Activated CD8-positive, alpha-beta memory T cell treated with anti-CD3 and anti-CD28 coated beads, Interleukin-2, amount 10 ng/mL, durations not matched to agents 7 days and 5 days (primary cell): ENCODE data around the gene ATP6V1A. TPM values are rescaled to one million over a fixed set of nuclear protein-coding genes. Genes with fewer than 3 reads are reported as not detected.

Experiments
- ATAC-seq: fragments of 150-1000 bp; cut with Tn5 transposase; one replicate; pipeline ENCODE4 v1.10.0; 2021; ENCODE audit warnings: moderate library complexity
- CTCF ChIA-PET: fragments of 350-600 bp; sonication (Branson Sonifier 250); formaldehyde crosslinking; loops from one replicate; lab custom pipeline; 2021; ENCODE audit warnings: antibody characterized with exemption; lab: Charles Lee
- DNase-seq: peaks from one replicate; pipeline ENCODE4 v3.0.0-alpha.2; 2020
- H3K27ac Mint-ChIP-seq: one replicate; pipeline ENCODE4 v1.8.0; 2021; ENCODE audit warnings: mild to moderate bottlenecking, mixed read lengths
- H3K27me3 Mint-ChIP-seq: one replicate; pipeline ENCODE4 v1.8.0; 2021; ENCODE audit warnings: mixed read lengths
- H3K36me3 Mint-ChIP-seq: one replicate; pipeline ENCODE4 v1.8.0; 2021; ENCODE audit warnings: mild to moderate bottlenecking, mixed read lengths
- H3K4me1 Mint-ChIP-seq: one replicate; pipeline ENCODE4 v1.8.0; 2021; ENCODE audit warnings: mixed read lengths
- H3K4me3 Mint-ChIP-seq: one replicate; pipeline ENCODE4 v1.8.0; 2021; ENCODE audit warnings: mild to moderate bottlenecking, moderate library complexity, mixed read lengths
- H3K9me3 Mint-ChIP-seq: one replicate; pipeline ENCODE4 v1.8.0; 2022; ENCODE audit warnings: low read depth, mixed read lengths
- total RNA-seq, 2 experiments: library from RNA; stranded (reverse); gene quantifications; one replicate each; pipeline ENCODE4 v1.2.3, GENCODE V29; 2021

Gene ATP6V1A
- total RNA-seq, 2 experiments from 2014 or later = 30.0 to 50.3 TPM

GRCh38 chr3:113730550-113730949, 16.3 kb upstream of the ATP6V1A start:
- no peak for ATAC-seq
- Mint-ChIP-seq H3K27ac (no peak overlapping the region), H3K27me3 (no peaks in the 10 kb centered on the region), H3K4me1 (peaks cover 22% of the 10 kb centered on the region), H3K9me3 (no peaks in the 10 kb centered on the region), H3K4me3 (no peak overlapping the region), H3K36me3 (peaks cover 9% of the 10 kb centered on the region)
- CTCF ChIA-PET = interaction anchor here (1.5 to 1.6 kb wide), 2 partner anchors 7 to 9 kb away, joined by 4 to 5 read pairs; no protein-coding TSS in a partner anchor
- DNase-seq = no peak

GRCh38 chr3:113731694-113732093, 15.1 kb upstream of the ATP6V1A start:
- no peak for ATAC-seq
- Mint-ChIP-seq H3K9me3 (no peaks in the 10 kb centered on the region), H3K4me1 (peaks cover 32% of the 10 kb centered on the region), H3K27me3 (no peaks in the 10 kb centered on the region), H3K36me3 (peaks cover 9% of the 10 kb centered on the region), H3K27ac (no peak overlapping the region), H3K4me3 (no peak overlapping the region)
- no peak for DNase-seq
- CTCF ChIA-PET = interaction anchor here (0.6 to 1.2 kb wide), 2 partner anchors 10 to 106 kb away, joined by 3 to 4 read pairs; no protein-coding TSS in a partner anchor

GRCh38 chr3:113736548-113737089, 10.2 kb upstream of the ATP6V1A start:
- Mint-ChIP-seq H3K27ac (peak overlapping the region; percentile 65), H3K27me3 (no peaks in the 10 kb centered on the region)
- peak; percentile 52 for DNase-seq

GRCh38 chr3:113741086-113741485, 5.7 kb upstream of the ATP6V1A start:
- Mint-ChIP-seq H3K9me3 (no peaks in the 10 kb centered on the region), H3K4me3 (peak overlapping the region; percentile 26), H3K4me1 (peaks cover 62% of the 10 kb centered on the region), H3K36me3 (peaks cover 16% of the 10 kb centered on the region), H3K27me3 (no peaks in the 10 kb centered on the region), H3K27ac (peak overlapping the region; percentile 65)
- DNase-seq = no peak
- CTCF ChIA-PET = interaction anchor here (0.7 to 5.1 kb wide), 8 partner anchors 8 to 248 kb away, joined by 3 to 25 read pairs (median 4); partner anchors contain the start of gene GRAMD1C
- ATAC-seq = no peak

More at GRCh38 chr3:113736548-113737089, 10.2 kb upstream of the ATP6V1A start:
- Mint-ChIP-seq H3K4me3 (no peak overlapping the region), H3K36me3 (peaks cover 1% of the 10 kb centered on the region), H3K4me1 (peaks cover 53% of the 10 kb centered on the region), H3K9me3 (no peaks in the 10 kb centered on the region)
- peak; percentile 85 for ATAC-seq
- CTCF ChIA-PET = interaction anchor here (0.7 to 4.6 kb wide), 24 partner anchors 8 to 415 kb away, joined by 3 to 43 read pairs (median 4); partner anchors contain the start of genes ATP6V1A, GRAMD1C and NAA50

- ATAC-seq = no peak
- peaks cover 57% of the 10 kb centered on the region for H3K4me1 Mint-ChIP-seq
- peak overlapping the region; percentile 92 for H3K4me3 Mint-ChIP-seq
- peak overlapping the region; percentile 100 for H3K27ac Mint-ChIP-seq
- no peak for DNase-seq
- no peaks in the 10 kb centered on the region for H3K9me3 Mint-ChIP-seq
- no peaks in the 10 kb centered on the region for H3K27me3 Mint-ChIP-seq
- CTCF ChIA-PET = interaction anchor here (0.9 to 5.1 kb wide), 5 partner anchors 9 to 249 kb away, joined by 3 to 25 read pairs (median 4); partner anchors contain the start of gene GRAMD1C
- peaks cover 16% of the 10 kb centered on the region for H3K36me3 Mint-ChIP-seq
Measured at GRCh38 chr3:113741620-113742019, 5.2 kb upstream of the ATP6V1A start.

GRCh38 chr3:113743006-113743630, 3.7 kb upstream of the ATP6V1A start:
- no peak for ATAC-seq
- DNase-seq = no peak
- H3K27ac Mint-ChIP-seq = peak overlapping the region; percentile 100
- no peaks in the 10 kb centered on the region for H3K27me3 Mint-ChIP-seq
- peak overlapping the region; percentile 92 for H3K4me3 Mint-ChIP-seq
- H3K36me3 Mint-ChIP-seq = peaks cover 16% of the 10 kb centered on the region
- peaks cover 52% of the 10 kb centered on the region for H3K4me1 Mint-ChIP-seq
- CTCF ChIA-PET = interaction anchor here (0.6 to 5.1 kb wide), 7 partner anchors 16 to 250 kb away, joined by 3 to 25 read pairs (median 3); partner anchors contain the start of gene GRAMD1C
- H3K9me3 Mint-ChIP-seq = no peaks in the 10 kb centered on the region

- ATAC-seq (peak; percentile 73), DNase-seq (peak; percentile 88)
- no peaks in the 10 kb centered on the region for H3K9me3 Mint-ChIP-seq
- H3K4me3 Mint-ChIP-seq = peak overlapping the region; percentile 92
- peaks cover 18% of the 10 kb centered on the region for H3K36me3 Mint-ChIP-seq
- peak overlapping the region; percentile 100 for H3K27ac Mint-ChIP-seq
- no peaks in the 10 kb centered on the region for H3K27me3 Mint-ChIP-seq
- peaks cover 62% of the 10 kb centered on the region for H3K4me1 Mint-ChIP-seq
- CTCF ChIA-PET = interaction anchor here (0.6 to 5.1 kb wide), 27 partner anchors 10 to 546 kb away, joined by 3 to 43 read pairs (median 4); partner anchors contain the start of genes SPICE1 and USF3
Measured at GRCh38 chr3:113744941-113745755, 1.7 kb upstream of the ATP6V1A start.

- Mint-ChIP-seq H3K36me3 (peaks cover 18% of the 10 kb centered on the region), H3K4me1 (peaks cover 55% of the 10 kb centered on the region), H3K4me3 (peak within 1 kb of the TSS; percentile 92), H3K27me3 (no peaks in the 10 kb centered on the region), H3K9me3 (no peaks in the 10 kb centered on the region), H3K27ac (peak within 1 kb of the TSS; percentile 100)
- ATAC-seq = peak; percentile 78
- DNase-seq = peak; percentile 96
- CTCF ChIA-PET = interaction anchor here (0.6 to 5.1 kb wide), 29 partner anchors 7 to 486 kb away, joined by 3 to 43 read pairs (median 4); partner anchors contain the start of genes SPICE1 and USF3
Measured at GRCh38 chr3:113745756-113746547, 883 bp upstream of the ATP6V1A start, which contains the start of gene NAA50. NAA50 (minus strand) TSS chr3:113746249; CDS start chr3:113745949, 300 bp downstream.

GRCh38 chr3:113747283-113748046, 630 bp downstream of the ATP6V1A start:
- no peaks in the 10 kb centered on the region for H3K27me3 Mint-ChIP-seq
- no peak for ATAC-seq
- H3K36me3 Mint-ChIP-seq = peaks cover 15% of the 10 kb centered on the region
- peak overlapping the region; percentile 100 for H3K27ac Mint-ChIP-seq
- DNase-seq = peak; percentile 49
- peak overlapping the region; percentile 92 for H3K4me3 Mint-ChIP-seq
- no peaks in the 10 kb centered on the region for H3K9me3 Mint-ChIP-seq
- H3K4me1 Mint-ChIP-seq = peaks cover 41% of the 10 kb centered on the region
- CTCF ChIA-PET = interaction anchor here (0.7 to 2.0 kb wide), 8 partner anchors 9 to 251 kb away, joined by 3 to 7 read pairs (median 4); no protein-coding TSS in a partner anchor

- no peak overlapping the region for H3K4me3 Mint-ChIP-seq
- no peaks in the 10 kb centered on the region for H3K27me3 Mint-ChIP-seq
- peaks cover 21% of the 10 kb centered on the region for H3K4me1 Mint-ChIP-seq
- H3K9me3 Mint-ChIP-seq = no peaks in the 10 kb centered on the region
- H3K27ac Mint-ChIP-seq = no peak overlapping the region
- peaks cover 2% of the 10 kb centered on the region for H3K36me3 Mint-ChIP-seq
- no peak for DNase-seq
- ATAC-seq = no peak
- CTCF ChIA-PET = interaction anchor here (0.9 to 1.5 kb wide), 2 partner anchors 13 to 15 kb away, joined by 3 read pairs; no protein-coding TSS in a partner anchor
Measured at GRCh38 chr3:113751141-113751540, 4.3 kb downstream of the ATP6V1A start.

- no peak overlapping the region for H3K27ac Mint-ChIP-seq
- H3K4me1 Mint-ChIP-seq = peaks cover 13% of the 10 kb centered on the region
- CTCF ChIA-PET = no interaction called here
- DNase-seq (no peak), ATAC-seq (no peak)
- peaks cover 7% of the 10 kb centered on the region for H3K36me3 Mint-ChIP-seq
- H3K27me3 Mint-ChIP-seq = no peaks in the 10 kb centered on the region
- peaks cover 3% of the 10 kb centered on the region for H3K9me3 Mint-ChIP-seq
- H3K4me3 Mint-ChIP-seq = no peak overlapping the region
Measured at GRCh38 chr3:113753376-113753985, 6.6 kb downstream of the ATP6V1A start.
